HG03280 (cell line): ENCODE data around the gene ARID1B.
"Not testable (repeated sequence)": the region's sequence is repeated elsewhere in the genome, so short reads cannot be mapped to it uniquely, and the experiment has no call there.

ENCODE experiments used
- ATAC-seq: cut with Tn5 transposase; IDR thresholded peaks from one replicate; pipeline ENCODE4 v1.9.1; 2021; ENCODE audit warnings: mild to moderate bottlenecking, moderate library complexity; ENCODE audit not compliant: unreplicated experiment

Gene ARID1B

GRCh38 chr6:156928126-156928525 is 150.9 kb downstream of the ARID1B start:
- ATAC-seq, result no peak

DNA sequence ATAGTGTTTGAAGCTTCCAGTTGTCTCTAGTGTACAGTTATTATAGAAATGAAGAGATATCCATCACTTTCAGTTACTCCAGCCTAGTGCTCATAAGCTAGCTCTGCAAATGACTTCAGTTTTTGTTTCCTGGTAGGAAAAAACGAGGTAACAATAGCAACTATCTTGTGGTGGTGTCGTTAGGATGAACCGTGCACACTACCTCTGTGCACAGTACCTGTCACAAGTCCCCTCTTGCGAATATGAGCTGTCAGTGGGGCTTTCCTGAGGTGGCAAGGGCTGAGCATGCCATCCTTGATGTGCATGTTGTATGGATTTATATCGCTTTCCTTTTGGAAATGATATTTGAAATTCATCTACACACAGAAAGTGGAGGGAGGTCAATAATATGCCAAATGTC is 151.8 kb downstream of the ARID1B start:
- no peak for ATAC-seq

- no peak for ATAC-seq
Measured at GRCh38 chr6:156931283-156931682, 154.1 kb downstream of the ARID1B start.

GRCh38 chr6:156933201-156934068 is 156.3 kb downstream of the ARID1B start:
- ATAC-seq, result no peak

DNA sequence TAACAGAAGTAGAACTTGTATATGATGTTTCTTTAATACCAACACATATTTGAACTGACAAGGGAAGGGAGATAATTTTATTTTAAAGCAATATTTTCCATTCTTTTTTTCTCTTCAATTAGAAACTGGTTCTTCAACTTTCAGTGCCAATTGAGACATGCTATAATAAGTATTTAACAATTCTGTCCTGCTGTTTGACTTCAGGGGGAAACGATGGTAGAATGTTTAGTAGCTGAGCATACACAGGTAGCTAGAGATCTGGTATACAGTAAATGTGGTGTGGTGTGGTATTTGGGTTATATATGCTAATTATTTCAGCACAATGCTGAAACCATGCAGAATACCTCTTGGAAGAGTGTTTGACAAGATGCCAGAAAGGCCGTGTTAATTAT is 156.9 kb downstream of the ARID1B start:
- ATAC-seq, result no peak

DNA sequence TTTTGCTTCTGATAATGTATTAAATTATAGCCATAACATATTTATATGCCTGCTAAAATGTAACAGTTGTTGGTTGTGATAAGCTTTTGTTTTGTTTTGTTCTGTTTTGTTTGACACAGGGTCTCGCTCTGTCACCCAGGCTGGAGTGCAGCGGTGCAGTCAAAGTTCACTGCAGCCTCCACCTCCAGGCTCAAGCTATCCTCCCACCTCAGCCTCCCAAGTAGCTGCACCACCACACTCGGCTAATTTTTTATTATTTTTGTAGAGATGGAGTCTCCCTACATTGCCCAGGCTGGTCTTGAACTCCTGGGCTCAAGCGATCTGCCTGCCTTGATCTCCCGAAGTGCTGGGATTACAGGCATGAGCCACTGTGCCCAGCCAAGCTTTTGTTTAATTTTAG is 157.8 kb downstream of the ARID1B start:
- ATAC-seq, result no peak

GRCh38 chr6:156938143-156938542 is 161.0 kb downstream of the ARID1B start:
- no peak for ATAC-seq

DNA sequence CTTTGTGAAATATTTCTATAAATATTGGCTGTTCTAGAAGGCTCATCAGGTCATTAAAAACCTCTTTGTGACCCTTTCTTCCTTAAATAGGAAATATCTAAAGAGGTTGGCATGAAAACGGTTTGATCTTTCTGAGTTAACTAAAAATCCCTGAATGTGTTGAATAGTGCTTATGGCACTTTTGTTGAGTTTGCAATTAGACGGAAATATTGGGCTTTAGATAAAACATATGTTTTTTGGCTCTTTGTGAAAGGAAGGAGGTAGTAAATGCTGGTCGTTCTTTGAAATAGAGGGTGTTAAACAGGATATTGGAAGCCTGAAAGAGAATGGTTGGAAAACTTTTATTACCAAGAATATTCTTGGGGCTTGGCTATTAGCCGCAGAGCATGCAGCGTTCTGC is 163.0 kb downstream of the ARID1B start:
- no peak for ATAC-seq

DNA sequence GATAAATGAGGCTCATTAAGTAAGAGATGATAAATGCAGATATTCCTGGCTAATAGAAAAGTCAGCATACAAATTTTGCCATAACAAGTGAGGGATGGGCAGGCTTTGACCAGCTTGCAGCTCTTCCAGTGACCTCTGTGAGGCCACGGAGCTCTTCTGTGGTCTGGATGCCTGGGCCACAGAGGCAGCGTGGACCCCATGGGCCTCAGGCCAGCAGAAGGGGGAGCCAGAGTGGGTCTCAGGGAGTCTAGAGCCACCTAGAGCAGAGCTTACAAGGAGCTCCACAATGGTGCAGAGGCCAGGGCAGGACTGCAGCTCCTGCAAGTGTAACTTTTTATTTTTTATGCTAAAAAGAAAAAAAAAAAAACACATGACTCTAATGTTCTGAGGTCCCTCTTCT is 165.1 kb downstream of the ARID1B start:
- ATAC-seq, result no peak

DNA sequence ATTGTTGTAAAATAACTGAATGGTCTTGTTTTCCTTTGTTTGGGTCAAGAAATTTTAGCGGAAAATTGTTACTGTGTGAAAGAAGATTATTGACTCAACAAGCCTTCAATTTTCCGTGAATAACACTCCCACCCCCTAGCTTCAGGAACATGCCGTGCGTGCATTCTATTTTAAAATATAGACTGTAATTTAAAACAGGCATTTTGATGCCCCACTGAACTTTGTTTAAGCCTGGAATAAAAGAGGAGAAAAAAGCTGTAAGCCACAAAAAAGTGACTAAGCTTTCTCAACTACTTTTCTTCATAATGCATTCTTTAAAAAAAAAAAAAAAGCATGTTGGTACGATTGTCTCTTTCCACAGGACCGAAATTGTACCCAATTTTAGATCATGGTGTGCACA is 166.0 kb downstream of the ARID1B start:
- ATAC-seq, result no peak

DNA sequence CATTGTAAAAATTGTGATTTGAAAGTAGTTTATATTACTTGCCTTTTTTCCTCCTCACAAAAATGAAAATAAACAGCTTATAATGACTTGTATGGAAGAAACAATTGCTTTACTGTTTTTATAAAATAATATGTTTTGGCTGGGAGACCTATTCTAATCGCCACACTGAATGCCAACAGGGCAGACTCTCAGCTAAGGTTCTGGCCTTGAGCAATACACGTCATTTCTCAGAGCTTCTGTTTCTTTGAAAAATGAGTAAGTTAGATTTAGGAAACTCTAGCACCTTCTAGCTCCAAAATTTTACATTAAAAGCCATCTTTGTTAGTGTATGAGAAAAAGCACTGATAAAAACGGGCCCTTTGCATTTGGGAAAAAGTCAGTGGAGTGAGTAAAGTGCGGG is 166.6 kb downstream of the ARID1B start:
- ATAC-seq, result no peak

DNA sequence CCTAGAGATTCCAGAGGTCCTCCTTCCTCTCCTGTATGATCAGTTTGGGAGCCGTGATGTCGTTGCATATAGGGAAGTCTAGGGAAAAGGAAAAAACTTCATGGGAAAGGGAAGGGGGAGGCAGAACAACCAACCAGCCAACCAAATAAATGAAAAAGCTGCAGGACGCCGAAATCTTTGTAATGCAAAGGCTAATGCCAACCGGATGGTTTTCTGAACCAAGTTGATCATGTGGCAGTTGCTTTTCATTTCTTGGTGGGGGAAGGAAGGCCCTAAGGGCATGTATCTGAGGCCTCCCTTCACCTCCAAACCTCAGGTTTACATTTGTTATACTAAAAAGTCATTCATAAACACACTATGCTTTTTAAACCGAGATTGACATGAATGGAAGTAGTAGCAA is 167.2 kb downstream of the ARID1B start:
- no peak for ATAC-seq

DNA sequence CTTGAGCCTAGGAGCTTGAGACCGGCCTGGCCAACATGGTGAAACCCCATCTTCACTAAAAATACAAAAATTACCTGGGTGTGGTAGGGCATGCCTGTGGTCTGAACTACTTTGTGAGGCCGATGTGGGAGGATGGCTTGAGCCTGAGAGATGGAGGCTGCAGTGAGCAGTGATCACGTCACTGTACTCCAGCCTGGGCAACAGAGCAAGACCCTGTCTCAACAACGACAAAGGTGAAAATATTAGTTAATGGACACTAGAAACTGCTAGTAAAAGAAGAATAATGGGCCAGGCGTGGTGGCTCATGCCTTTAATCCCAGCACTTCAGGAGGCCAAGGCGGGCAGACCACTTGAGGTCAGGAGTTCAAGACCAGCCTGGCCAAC is 168.6 kb downstream of the ARID1B start:
- not testable (repeated sequence) for ATAC-seq

- no peak for ATAC-seq
Measured at GRCh38 chr6:156946370-156946936, 169.3 kb downstream of the ARID1B start.

- no peak for ATAC-seq
Measured at GRCh38 chr6:156948277-156948676, 171.1 kb downstream of the ARID1B start.

DNA sequence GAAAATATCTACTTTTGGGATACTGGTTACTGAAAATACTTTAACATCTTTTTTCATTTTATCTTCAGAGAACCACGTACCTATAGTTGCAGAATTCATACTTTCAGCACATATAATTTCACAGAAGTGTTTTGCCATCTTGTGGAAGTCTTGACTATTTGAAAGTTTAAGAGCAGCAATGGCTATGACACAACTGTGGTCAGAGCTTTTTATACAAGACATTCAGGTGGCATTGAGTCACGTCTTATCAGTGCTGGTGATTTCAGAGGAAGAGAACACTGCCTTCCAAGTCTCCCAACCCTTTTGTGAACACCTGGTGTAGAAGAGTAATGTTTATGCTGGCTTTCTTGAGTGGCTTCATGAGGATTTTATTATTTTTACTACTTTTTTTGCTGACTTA is 171.6 kb downstream of the ARID1B start:
- ATAC-seq, result no peak

GRCh38 chr6:156949376-156949775 is 172.2 kb downstream of the ARID1B start:
- ATAC-seq, result no peak

DNA sequence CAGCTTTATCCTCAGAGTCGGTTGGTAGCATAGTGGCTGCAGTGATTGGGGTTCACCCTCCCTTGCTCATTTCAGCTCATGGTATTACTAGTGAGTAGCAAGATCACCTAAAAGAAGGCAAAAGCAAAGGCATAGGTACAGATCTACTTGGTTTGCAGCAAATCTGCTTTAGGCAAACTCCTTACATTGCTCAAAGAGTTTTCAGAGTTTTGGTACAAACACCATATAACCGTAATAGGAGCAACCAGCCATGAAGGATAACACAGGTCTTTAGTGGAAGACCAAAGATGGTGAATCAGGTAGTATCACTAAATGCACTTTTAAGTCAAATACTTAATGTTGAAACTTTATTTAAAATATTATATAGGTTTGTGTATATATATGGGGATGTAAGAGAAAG is 172.9 kb downstream of the ARID1B start:
- ATAC-seq, result no peak

- no peak for ATAC-seq
Measured at GRCh38 chr6:156950531-156950930, 173.4 kb downstream of the ARID1B start.

DNA sequence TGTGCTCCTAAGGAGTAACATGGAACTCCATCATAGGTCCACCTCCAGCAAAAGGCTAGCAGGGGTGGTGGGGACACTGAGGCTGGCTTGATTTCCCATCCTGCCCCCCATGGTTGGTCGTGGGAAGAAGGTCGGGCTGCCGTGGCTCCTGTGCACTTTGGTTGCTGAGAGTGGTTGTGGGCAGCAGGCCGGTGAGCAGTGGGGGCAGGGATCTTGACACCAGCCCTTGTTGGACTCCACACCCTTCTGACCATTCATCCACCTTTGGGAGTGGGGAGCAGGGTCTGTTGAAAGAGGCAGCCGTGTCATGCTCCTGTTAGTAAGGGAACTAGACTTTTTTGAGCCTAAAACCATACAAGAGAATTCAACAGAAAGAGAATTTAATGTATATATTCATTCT is 175.2 kb downstream of the ARID1B start:
- no peak for ATAC-seq

DNA sequence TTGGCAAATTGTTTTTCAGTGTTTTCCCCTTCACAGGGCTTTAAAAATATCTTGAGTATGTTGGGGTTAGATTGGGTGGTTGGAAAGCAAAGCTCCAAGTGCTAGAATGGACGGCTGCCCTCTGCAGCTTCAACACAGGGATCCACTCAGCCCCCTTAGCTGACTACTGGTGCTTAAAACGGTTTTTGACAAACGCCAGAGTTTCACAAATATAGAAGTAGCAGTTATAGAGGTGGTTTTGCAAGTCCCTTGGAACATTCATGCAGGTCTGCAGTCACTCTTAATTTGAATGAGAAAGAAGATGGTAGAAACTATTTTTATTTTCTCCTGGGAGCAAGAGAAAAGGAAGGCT is 175.9 kb downstream of the ARID1B start:
- ATAC-seq, result no peak

DNA sequence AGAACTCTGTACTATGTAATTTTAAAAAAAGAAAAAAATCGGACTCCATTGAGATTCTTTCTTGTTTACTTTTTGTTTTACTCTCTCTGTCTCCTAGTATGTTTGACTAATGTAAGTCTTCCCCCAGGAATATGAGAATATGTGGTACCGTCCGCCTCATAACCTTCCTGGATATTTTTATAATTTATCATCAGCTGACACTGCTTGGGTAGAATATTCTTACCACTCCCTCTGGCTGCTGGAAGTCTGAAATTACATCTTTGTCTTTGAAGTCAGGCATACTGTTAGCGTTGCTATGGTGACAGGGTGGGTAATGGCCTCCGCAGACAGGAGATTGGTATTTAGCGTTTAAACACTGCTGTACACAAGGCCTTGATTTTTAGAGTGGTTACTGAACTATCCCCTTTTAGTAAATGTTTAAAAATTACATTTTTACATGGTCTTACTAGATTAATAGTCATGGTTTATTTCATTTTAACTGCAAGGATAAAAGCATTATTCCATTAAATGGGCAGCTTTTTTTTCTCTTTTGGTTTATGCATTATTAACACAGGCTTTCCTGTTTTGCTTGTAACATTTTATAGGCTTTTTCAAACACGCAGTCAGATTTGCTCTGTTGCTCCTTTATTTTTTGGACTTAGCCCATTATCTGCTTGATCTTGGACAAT is 176.4 kb downstream of the ARID1B start:
- no peak for ATAC-seq
